Type B pancreatic cell (in vitro differentiated cells): ENCODE data around the gene MEIS3. TPM values are rescaled to one million over a fixed set of nuclear protein-coding genes. Genes with fewer than 3 reads are reported as not detected.

ENCODE experiments used
- DNase-seq: peaks from one replicate; pipeline ENCODE4 v3.0.0; 2021; ENCODE audit warnings: mixed read lengths; ENCODE audit not compliant: unreplicated experiment; ENCODE audit errors: extremely low spot score
- H3K27ac Mint-ChIP-seq: 2 replicates; pipeline ENCODE4 v1.8.0; 2021; ENCODE audit warnings: mild to moderate bottlenecking, mixed read lengths
- H3K27me3 Mint-ChIP-seq: 2 replicates; pipeline ENCODE4 v1.8.0; 2021; ENCODE audit warnings: mixed read lengths
- H3K36me3 Mint-ChIP-seq: 2 replicates; pipeline ENCODE4 v1.8.0; 2021; ENCODE audit warnings: mixed read lengths
- H3K4me1 Mint-ChIP-seq: one replicate; pipeline ENCODE4 v1.8.0; 2021; ENCODE audit warnings: mixed read lengths; ENCODE audit not compliant: unreplicated experiment
- H3K4me3 Mint-ChIP-seq: 2 replicates; pipeline ENCODE4 v1.8.0; 2021; ENCODE audit warnings: mild to moderate bottlenecking, mixed read lengths
- H3K9me3 Mint-ChIP-seq: 2 replicates; pipeline ENCODE4 v1.8.0; 2021; ENCODE audit warnings: mixed read lengths
- CTCF ChIP-seq: fragments of 200-600 bp; sonication (generic); conservative IDR thresholded peaks from 2 replicates; pipeline ENCODE4 v1.5.0; 2021; ENCODE audit warnings: antibody characterized with exemption, mild to moderate bottlenecking
- total RNA-seq: library from RNA; stranded (reverse); gene quantifications from 2 replicates; pipeline ENCODE4 v1.2.1, GENCODE V29; 2021; ENCODE audit warnings: low replicate concordance

MEIS3 gene
- total RNA-seq, 1 donor from 2014 or later, result 43.2 TPM

GRCh38 chr19:47363758-47364531 lies 55.4 kb downstream of the MEIS3 start:
- H3K36me3 Mint-ChIP-seq, result peaks cover 11% of the 10 kb centered on the region
- no peak for TF ChIP-seq CTCF
- H3K4me3 Mint-ChIP-seq, result no peak overlapping the region
- H3K4me1 Mint-ChIP-seq, result no peaks in the 10 kb centered on the region
- H3K27me3 Mint-ChIP-seq, result no peaks in the 10 kb centered on the region
- no peak for DNase-seq
- H3K9me3 Mint-ChIP-seq, result no peaks in the 10 kb centered on the region
- H3K27ac Mint-ChIP-seq, result no peak overlapping the region

- Mint-ChIP-seq H3K4me1 (no peaks in the 10 kb centered on the region), H3K36me3 (peaks cover 12% of the 10 kb centered on the region), H3K4me3 (no peak overlapping the region), H3K27me3 (no peaks in the 10 kb centered on the region), H3K27ac (no peak overlapping the region), H3K9me3 (no peaks in the 10 kb centered on the region)
- no peak for DNase-seq
- TF ChIP-seq CTCF, result no peak
These were observed 57.0 kb downstream of the MEIS3 start for GRCh38 chr19:47362321-47362720.

DNA sequence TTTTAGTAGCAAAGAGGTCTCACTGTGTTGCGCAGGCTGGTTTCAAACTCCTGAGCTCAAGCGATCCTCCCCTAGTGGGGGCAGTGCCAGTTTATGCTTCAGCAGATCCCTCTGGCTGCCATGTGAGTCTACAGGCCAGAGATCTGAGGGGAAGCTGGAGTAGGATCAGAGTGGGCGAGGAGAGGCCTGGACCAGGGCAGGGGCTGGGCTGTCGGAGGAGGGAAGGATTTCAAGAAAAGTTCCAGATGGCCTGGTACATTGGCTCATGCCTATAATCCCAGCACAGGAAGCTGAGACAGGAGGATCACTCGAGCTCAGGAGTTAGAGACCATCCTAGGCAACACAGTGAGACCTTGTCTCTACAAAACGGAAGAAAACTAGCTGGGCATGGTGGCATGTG lies 60.4 kb downstream of the MEIS3 start:
- Mint-ChIP-seq H3K4me3 (no peak overlapping the region), H3K36me3 (peaks cover 17% of the 10 kb centered on the region), H3K27ac (no peak overlapping the region), H3K9me3 (no peaks in the 10 kb centered on the region), H3K4me1 (no peaks in the 10 kb centered on the region), H3K27me3 (no peaks in the 10 kb centered on the region)
- DNase-seq, result no peak
- TF ChIP-seq CTCF, result no peak

GRCh38 chr19:47357788-47358680 lies 61.3 kb downstream of the MEIS3 start:
- Mint-ChIP-seq H3K9me3 (no peaks in the 10 kb centered on the region), H3K27ac (no peak overlapping the region), H3K4me3 (no peak overlapping the region), H3K36me3 (peaks cover 17% of the 10 kb centered on the region), H3K4me1 (no peaks in the 10 kb centered on the region), H3K27me3 (no peaks in the 10 kb centered on the region)
- peak; percentile 43 for TF ChIP-seq CTCF
- no peak for DNase-seq

- no peaks in the 10 kb centered on the region for H3K27me3 Mint-ChIP-seq
- no peaks in the 10 kb centered on the region for H3K4me1 Mint-ChIP-seq
- DNase-seq, result no peak
- no peaks in the 10 kb centered on the region for H3K9me3 Mint-ChIP-seq
- no peak overlapping the region for H3K4me3 Mint-ChIP-seq
- H3K36me3 Mint-ChIP-seq, result peaks cover 22% of the 10 kb centered on the region
- TF ChIP-seq CTCF, result no peak
- H3K27ac Mint-ChIP-seq, result no peak overlapping the region
These were observed 62.4 kb downstream of the MEIS3 start for GRCh38 chr19:47356900-47357299.
